HEK293 (cell line): Measurements from ENCODE around the gene TLR10.

Source experiments
- CTCF ChIA-PET: fragments of 350-600 bp; formaldehyde crosslinking; extraction: SDS; loops from one replicate; lab custom pipeline; 2021; ENCODE audit warnings: antibody characterized with exemption; lab: Yijun Ruan, JAX
- POLR2A ChIA-PET: fragments of 300-600 bp; formaldehyde crosslinking; extraction: SDS; loops from one replicate; lab custom pipeline; 2020; ENCODE audit warnings: antibody characterized with exemption, inconsistent platforms; lab: Yijun Ruan, JAX
- H3K27ac ChIP-seq: fragments of 200-500 bp; sonication (Bioruptor generic); 2 replicates; pipeline ENCODE4 v1.5.1; 2014; ENCODE audit warnings: low read depth, low read length, control low read depth, inconsistent platforms; ENCODE audit errors: extremely low read depth
- H3K36me3 ChIP-seq, 2 experiments: fragments of 200-500 bp in 1 of 2; sonication (Bioruptor generic) in 1 of 2; 1 replicate in 1 of 2; 2 replicates in 1 of 2; pipeline ENCODE4 v1.5.1; 2014 to 2017; ENCODE audit warnings: inconsistent platforms in 2 of 2, low read length in 2 of 2; ENCODE audit not compliant: control insufficient read depth in 2 of 2, insufficient read depth in 1 of 2
- H3K4me1 ChIP-seq: fragments of 200-500 bp; sonication (Bioruptor generic); 2 replicates; pipeline ENCODE4 v1.5.1; 2014; ENCODE audit warnings: mild to moderate bottlenecking, low read length, inconsistent platforms; ENCODE audit not compliant: control insufficient read depth, insufficient read depth
- H3K4me3 ChIP-seq: 2 replicates; pipeline ENCODE4 v1.5.1; 2011; ENCODE audit warnings: low read depth, mild to moderate bottlenecking, control low read depth, low read length, moderate library complexity
- H3K9me3 ChIP-seq: fragments of 200-500 bp; sonication (Bioruptor generic); 2 replicates; pipeline ENCODE4 v1.5.1; 2014; ENCODE audit warnings: low read depth, low read length, inconsistent platforms; ENCODE audit not compliant: control insufficient read depth, insufficient read depth
- HOXD13 ChIP-seq: sonication (generic); formaldehyde crosslinking; IDR thresholded peaks from 2 replicates; pipeline ENCODE4 v1.8.0; 2022; ENCODE audit warnings: missing genetic modification reagents, borderline replicate concordance
- MYNN ChIP-seq: fragments of 450-650 bp; formaldehyde crosslinking; IDR thresholded peaks from 2 replicates; pipeline ENCODE4 v1.5.1; 2016; ENCODE audit warnings: missing biosample characterization, missing genetic modification characterization, borderline replicate concordance
- OVOL3 ChIP-seq: fragments of 450-650 bp; formaldehyde crosslinking; IDR thresholded peaks from 2 replicates; pipeline ENCODE4 v1.5.1; 2016; ENCODE audit warnings: missing biosample characterization, missing genetic modification characterization
- YY2 ChIP-seq: fragments of 450-650 bp; formaldehyde crosslinking; IDR thresholded peaks from 2 replicates; pipeline ENCODE4 v1.5.1; 2016; ENCODE audit warnings: missing biosample characterization, missing genetic modification characterization
- ZNF335 ChIP-seq: fragments of 450-650 bp; formaldehyde crosslinking; conservative IDR thresholded peaks from 2 replicates; pipeline ENCODE4 v1.5.1; 2016; ENCODE audit warnings: missing biosample characterization, missing genetic modification characterization
- ZNF404 ChIP-seq: fragments of 450-650 bp; formaldehyde crosslinking; IDR thresholded peaks from 2 replicates; pipeline ENCODE4 v1.5.1; 2017; ENCODE audit warnings: missing biosample characterization, missing genetic modification characterization
- ZNF473 ChIP-seq: fragments of 450-650 bp; formaldehyde crosslinking; IDR thresholded peaks from 2 replicates; pipeline ENCODE4 v1.5.1; 2017; ENCODE audit warnings: missing biosample characterization, missing genetic modification characterization
- ZNF585B ChIP-seq: fragments of 450-650 bp; formaldehyde crosslinking; IDR thresholded peaks from 2 replicates; pipeline ENCODE4 v1.5.1; 2016; ENCODE audit warnings: missing biosample characterization, missing genetic modification characterization
- ZNF596 ChIP-seq: fragments of 450-650 bp; IDR thresholded peaks from 2 replicates; pipeline ENCODE4 v1.5.0; 2018; ENCODE audit warnings: missing biosample characterization, mild to moderate bottlenecking, missing genetic modification characterization, moderate library complexity
- ZNF837 ChIP-seq: fragments of 450-650 bp; formaldehyde crosslinking; IDR thresholded peaks from 2 replicates; pipeline ENCODE4 v1.5.1; 2016; ENCODE audit warnings: missing biosample characterization, missing genetic modification characterization
- ZNF843 ChIP-seq: fragments of 450-650 bp; formaldehyde crosslinking; IDR thresholded peaks from 2 replicates; pipeline ENCODE4 v1.5.1; 2016; ENCODE audit warnings: missing biosample characterization, missing genetic modification characterization
- TF ChIP-seq, protein P1 (sequence below): fragments of 450-650 bp; IDR thresholded peaks from 2 replicates; pipeline ENCODE4 v1.5.1; 2018; ENCODE audit warnings: missing biosample characterization, mild to moderate bottlenecking, missing genetic modification characterization
- TF ChIP-seq, protein P2 (sequence below): fragments of 450-650 bp; formaldehyde crosslinking; IDR thresholded peaks from 2 replicates; pipeline ENCODE4 v1.5.1; 2016; ENCODE audit warnings: missing biosample characterization, missing genetic modification characterization
- TF ChIP-seq, protein P3 (sequence below): fragments of 450-650 bp; formaldehyde crosslinking; IDR thresholded peaks from 2 replicates; pipeline ENCODE4 v1.5.1; 2016; ENCODE audit warnings: missing biosample characterization, missing genetic modification characterization, borderline replicate concordance
- TF ChIP-seq, protein P4 (sequence below): fragments of 450-650 bp; formaldehyde crosslinking; IDR thresholded peaks from 2 replicates; pipeline ENCODE4 v1.5.1; 2016; ENCODE audit warnings: missing biosample characterization, missing genetic modification characterization
- TF ChIP-seq, protein P5 (sequence below): fragments of 450-650 bp; formaldehyde crosslinking; IDR thresholded peaks from 2 replicates; pipeline ENCODE4 v1.5.1; 2016; ENCODE audit warnings: missing biosample characterization, missing genetic modification characterization
- TF ChIP-seq, protein P6 (sequence below): fragments of 450-650 bp; formaldehyde crosslinking; IDR thresholded peaks from 2 replicates; pipeline ENCODE4 v1.5.1; 2016; ENCODE audit warnings: missing biosample characterization, missing genetic modification characterization

TLR10 gene

DNA sequence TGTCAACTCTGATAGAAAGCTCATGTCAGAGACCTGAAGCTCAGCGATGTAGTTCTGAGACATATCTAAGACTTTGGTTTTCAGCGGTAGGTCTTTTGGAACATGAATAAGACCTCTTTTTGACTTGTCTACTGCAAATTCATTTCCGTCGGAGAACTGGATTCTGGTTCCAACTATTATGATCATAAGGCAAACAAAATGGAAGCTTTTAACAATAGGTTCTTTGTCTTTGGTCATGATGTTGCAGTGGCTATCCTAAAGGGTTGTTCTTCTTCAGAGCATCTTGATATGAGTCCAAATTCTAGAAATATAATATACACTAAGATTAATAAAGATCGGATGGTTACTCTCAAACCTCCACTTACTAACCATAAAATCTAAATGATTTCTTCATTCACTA, 46.4 kb upstream of the TLR10 start (continued):
- TF ChIP-seq, protein P1, sequence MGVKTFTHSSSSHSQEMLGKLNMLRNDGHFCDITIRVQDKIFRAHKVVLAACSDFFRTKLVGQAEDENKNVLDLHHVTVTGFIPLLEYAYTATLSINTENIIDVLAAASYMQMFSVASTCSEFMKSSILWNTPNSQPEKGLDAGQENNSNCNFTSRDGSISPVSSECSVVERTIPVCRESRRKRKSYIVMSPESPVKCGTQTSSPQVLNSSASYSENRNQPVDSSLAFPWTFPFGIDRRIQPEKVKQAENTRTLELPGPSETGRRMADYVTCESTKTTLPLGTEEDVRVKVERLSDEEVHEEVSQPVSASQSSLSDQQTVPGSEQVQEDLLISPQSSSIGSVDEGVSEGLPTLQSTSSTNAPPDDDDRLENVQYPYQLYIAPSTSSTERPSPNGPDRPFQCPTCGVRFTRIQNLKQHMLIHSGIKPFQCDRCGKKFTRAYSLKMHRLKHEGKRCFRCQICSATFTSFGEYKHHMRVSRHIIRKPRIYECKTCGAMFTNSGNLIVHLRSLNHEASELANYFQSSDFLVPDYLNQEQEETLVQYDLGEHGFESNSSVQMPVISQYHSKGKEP (tag by site-specific recombination): no peak
- no peak for TF ChIP-seq ZNF596 (tag by site-specific recombination)

DNA sequence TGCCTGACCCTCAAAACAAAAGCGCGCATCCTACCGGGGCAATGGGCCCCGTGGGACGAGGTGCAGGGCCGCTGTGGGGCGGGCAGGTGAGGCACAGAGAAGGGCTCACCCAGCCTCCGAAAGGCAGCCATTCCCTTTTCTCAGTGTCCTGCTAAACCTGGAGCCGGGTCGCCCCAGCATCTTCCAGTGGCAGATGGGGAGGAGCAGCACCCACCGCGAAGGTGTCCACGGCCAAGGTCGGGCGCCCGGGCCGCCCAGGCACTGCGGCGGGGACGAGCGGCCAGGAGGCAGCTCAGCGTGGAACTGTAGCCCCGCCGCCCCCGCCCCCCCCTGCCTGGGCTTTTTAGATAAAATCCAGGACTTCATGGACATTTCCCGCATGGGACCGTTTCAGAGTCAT, 41.0 kb upstream of the TLR10 start:
- Histone ChIP-seq H3K4me3 (no peak overlapping the region), H3K27ac (no peak overlapping the region), H3K9me3 (no peaks in the 10 kb centered on the region), H3K36me3 (no peaks in the 10 kb centered on the region), H3K4me1 (no peaks in the 10 kb centered on the region)
- TF ChIP-seq ZNF473 (tag by site-specific recombination): no peak
- TF ChIP-seq, protein P2, sequence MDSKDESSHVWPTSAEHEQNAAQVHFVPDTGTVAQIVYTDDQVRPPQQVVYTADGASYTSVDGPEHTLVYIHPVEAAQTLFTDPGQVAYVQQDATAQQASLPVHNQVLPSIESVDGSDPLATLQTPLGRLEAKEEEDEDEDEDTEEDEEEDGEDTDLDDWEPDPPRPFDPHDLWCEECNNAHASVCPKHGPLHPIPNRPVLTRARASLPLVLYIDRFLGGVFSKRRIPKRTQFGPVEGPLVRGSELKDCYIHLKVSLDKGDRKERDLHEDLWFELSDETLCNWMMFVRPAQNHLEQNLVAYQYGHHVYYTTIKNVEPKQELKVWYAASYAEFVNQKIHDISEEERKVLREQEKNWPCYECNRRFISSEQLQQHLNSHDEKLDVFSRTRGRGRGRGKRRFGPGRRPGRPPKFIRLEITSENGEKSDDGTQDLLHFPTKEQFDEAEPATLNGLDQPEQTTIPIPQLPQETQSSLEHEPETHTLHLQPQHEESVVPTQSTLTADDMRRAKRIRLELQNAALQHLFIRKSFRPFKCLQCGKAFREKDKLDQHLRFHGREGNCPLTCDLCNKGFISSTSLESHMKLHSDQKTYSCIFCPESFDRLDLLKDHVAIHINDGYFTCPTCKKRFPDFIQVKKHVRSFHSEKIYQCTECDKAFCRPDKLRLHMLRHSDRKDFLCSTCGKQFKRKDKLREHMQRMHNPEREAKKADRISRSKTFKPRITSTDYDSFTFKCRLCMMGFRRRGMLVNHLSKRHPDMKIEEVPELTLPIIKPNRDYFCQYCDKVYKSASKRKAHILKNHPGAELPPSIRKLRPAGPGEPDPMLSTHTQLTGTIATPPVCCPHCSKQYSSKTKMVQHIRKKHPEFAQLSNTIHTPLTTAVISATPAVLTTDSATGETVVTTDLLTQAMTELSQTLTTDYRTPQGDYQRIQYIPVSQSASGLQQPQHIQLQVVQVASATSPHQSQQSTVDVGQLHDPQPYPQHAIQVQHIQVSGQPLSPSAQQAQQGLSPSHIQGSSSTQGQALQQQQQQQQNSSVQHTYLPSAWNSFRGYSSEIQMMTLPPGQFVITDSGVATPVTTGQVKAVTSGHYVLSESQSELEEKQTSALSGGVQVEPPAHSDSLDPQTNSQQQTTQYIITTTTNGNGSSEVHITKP (tag by site-specific recombination): no peak
- no peak for TF ChIP-seq YY2 (tag by site-specific recombination)
- TF ChIP-seq ZNF837 (tag by site-specific recombination): no peak
- TF ChIP-seq OVOL3: no peak
- TF ChIP-seq HOXD13 (CRISPR knock-in tag): no peak
- no peak for TF ChIP-seq ZNF585B (tag by site-specific recombination)
- no peak for TF ChIP-seq ZNF843 (tag by site-specific recombination)
- TF ChIP-seq ZNF404 (tag by site-specific recombination): no peak
- no peak for TF ChIP-seq ZNF335 (tag by site-specific recombination)
- TF ChIP-seq, protein P3, sequence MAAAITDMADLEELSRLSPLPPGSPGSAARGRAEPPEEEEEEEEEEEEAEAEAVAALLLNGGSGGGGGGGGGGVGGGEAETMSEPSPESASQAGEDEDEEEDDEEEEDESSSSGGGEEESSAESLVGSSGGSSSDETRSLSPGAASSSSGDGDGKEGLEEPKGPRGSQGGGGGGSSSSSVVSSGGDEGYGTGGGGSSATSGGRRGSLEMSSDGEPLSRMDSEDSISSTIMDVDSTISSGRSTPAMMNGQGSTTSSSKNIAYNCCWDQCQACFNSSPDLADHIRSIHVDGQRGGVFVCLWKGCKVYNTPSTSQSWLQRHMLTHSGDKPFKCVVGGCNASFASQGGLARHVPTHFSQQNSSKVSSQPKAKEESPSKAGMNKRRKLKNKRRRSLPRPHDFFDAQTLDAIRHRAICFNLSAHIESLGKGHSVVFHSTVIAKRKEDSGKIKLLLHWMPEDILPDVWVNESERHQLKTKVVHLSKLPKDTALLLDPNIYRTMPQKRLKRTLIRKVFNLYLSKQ: no peak
- TF ChIP-seq, protein P4, sequence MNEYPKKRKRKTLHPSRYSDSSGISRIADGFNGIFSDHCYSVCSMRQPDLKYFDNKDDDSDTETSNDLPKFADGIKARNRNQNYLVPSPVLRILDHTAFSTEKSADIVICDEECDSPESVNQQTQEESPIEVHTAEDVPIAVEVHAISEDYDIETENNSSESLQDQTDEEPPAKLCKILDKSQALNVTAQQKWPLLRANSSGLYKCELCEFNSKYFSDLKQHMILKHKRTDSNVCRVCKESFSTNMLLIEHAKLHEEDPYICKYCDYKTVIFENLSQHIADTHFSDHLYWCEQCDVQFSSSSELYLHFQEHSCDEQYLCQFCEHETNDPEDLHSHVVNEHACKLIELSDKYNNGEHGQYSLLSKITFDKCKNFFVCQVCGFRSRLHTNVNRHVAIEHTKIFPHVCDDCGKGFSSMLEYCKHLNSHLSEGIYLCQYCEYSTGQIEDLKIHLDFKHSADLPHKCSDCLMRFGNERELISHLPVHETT: no peak
- TF ChIP-seq, protein P5, sequence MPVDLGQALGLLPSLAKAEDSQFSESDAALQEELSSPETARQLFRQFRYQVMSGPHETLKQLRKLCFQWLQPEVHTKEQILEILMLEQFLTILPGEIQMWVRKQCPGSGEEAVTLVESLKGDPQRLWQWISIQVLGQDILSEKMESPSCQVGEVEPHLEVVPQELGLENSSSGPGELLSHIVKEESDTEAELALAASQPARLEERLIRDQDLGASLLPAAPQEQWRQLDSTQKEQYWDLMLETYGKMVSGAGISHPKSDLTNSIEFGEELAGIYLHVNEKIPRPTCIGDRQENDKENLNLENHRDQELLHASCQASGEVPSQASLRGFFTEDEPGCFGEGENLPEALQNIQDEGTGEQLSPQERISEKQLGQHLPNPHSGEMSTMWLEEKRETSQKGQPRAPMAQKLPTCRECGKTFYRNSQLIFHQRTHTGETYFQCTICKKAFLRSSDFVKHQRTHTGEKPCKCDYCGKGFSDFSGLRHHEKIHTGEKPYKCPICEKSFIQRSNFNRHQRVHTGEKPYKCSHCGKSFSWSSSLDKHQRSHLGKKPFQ (tag by site-specific recombination): no peak
- TF ChIP-seq MYNN (tag by site-specific recombination): no peak
- TF ChIP-seq, protein P6, sequence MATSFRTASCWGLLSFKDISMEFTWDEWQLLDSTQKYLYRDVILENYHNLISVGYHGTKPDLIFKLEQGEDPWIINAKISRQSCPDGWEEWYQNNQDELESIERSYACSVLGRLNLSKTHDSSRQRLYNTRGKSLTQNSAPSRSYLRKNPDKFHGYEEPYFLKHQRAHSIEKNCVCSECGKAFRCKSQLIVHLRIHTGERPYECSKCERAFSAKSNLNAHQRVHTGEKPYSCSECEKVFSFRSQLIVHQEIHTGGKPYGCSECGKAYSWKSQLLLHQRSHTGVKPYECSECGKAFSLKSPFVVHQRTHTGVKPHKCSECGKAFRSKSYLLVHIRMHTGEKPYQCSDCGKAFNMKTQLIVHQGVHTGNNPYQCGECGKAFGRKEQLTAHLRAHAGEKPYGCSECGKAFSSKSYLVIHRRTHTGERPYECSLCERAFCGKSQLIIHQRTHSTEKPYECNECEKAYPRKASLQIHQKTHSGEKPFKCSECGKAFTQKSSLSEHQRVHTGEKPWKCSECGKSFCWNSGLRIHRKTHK (tag by site-specific recombination): no peak
- ChIA-PET CTCF (no interaction called here), POLR2A (no interaction called here)
